GM10248 (cell line): ENCODE data around the gene MFNG.

Experiments
- CTCF ChIA-PET: fragments of 300-600 bp; sonication (Branson Sonifier 250); formaldehyde crosslinking; extraction: SDS; loops from one replicate; lab custom pipeline; 2021; ENCODE audit warnings: antibody characterized with exemption; lab: Yijun Ruan, JAX
- POLR2A ChIA-PET: fragments of 350-650 bp; sonication (Branson Sonifier 250); formaldehyde crosslinking; extraction: SDS; loops from one replicate; lab custom pipeline; 2020; ENCODE audit warnings: antibody characterized with exemption; lab: Yijun Ruan, JAX
- DNase-seq: peaks from one replicate; pipeline ENCODE4 v3.0.0; 2012; ENCODE audit errors: extremely low spot score
- CTCF ChIP-seq: IDR thresholded peaks from 2 replicates; pipeline ENCODE4 v1.5.1; 2012; ENCODE audit warnings: mild to moderate bottlenecking, low read depth; ENCODE audit errors: extremely low read depth, missing control alignments, control extremely low read depth

The MFNG gene

GRCh38 chr22:37519268-37520195 is 33.3 kb upstream of the MFNG start, which contains the start of gene CARD10:
TSS of gene CARD10 (minus strand) at chr22:37519415. CDS start at chr22:37519200, 215 bp downstream.
- no peak for TF ChIP-seq CTCF
- DNase-seq, result no peak
- CTCF ChIA-PET, result interaction anchor here (0.9 to 1.4 kb wide), 2 partner anchors 13 to 25 kb away, joined by 3 to 4 read pairs; no protein-coding TSS in a partner anchor
- POLR2A ChIA-PET, result no interaction called here

DNA sequence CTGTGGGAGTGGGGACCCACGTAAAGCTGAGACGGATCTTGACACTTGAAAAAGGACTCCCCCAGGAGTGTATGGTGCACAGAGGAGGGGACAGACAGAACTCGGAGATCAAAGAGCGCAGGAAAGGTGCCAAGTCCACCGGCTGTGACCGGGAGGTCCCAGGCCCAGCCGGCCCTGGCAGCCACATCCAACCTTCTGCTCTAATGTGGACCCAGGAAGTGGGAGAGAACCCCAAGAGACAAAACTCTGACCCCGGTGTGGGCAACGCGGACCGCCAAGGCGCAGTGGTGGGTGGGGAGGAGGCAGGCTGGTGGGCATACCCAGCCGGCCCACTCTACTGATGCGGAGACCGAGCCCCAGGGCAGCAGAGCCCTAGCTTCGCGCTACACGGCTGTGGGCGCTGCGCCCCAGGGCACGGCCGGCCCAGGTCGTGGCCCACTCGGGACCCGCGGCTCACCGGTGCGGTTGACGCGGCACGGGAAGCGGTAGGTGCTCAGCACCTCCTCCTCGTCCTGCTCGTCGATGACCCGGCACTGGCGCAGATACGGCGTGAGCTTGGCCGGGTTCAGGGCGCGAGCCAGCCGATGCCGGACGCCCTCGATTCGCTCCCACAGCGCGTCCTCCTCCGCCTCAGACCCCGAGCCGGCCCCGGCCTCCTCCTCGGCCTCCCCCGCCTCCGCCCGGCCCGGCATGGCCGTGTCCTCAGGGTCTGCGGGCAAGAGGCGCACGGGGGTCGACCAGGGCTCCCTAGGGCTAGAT is 32.5 kb upstream of the MFNG start:
- TF ChIP-seq CTCF, result no peak
- DNase-seq, result no peak
- CTCF ChIA-PET, result interaction anchor here (0.8 to 1.4 kb wide), 3 partner anchors 12 to 26 kb away, joined by 3 to 4 read pairs (median 3); no protein-coding TSS in a partner anchor
- POLR2A ChIA-PET, result no interaction called here

DNA sequence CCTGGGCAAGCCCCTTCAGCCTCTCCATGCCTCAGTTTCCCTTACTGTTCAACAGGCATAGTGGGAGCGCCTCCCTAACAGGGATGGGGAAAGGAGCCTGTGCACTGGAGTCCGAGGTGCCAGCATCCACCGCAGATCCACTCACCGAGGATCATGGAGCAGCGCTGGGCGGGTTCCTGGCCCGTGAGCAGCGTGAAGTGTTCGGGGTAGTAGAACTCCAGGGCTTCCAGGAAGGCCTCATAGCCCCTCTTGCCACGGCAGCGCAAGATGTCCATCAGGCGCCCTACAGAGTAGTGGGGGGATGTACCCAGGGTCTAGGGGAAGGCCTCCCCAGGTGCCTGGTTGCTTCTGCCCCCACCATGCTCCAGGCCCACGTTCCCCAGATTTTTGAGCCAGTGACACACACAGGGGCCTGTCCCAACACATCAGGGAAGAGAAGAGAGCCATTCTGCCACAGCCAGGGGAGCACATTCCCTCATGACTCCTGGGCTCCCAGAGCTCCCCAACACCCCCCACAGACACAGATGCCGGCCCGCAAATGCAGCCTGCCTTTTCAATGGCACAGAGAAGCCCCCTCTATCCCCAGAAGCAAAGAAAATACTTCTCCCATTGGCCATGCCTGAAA is 31.8 kb upstream of the MFNG start:
- CTCF ChIA-PET, result interaction anchor here (0.8 to 1.4 kb wide), 3 partner anchors 11 to 26 kb away, joined by 3 to 4 read pairs (median 3); no protein-coding TSS in a partner anchor
- POLR2A ChIA-PET, result no interaction called here
- TF ChIP-seq CTCF, result no peak
- DNase-seq, result no peak

GRCh38 chr22:37516456-37516855 is 30.3 kb upstream of the MFNG start:
- no peak for DNase-seq
- POLR2A ChIA-PET, result no interaction called here
- CTCF ChIA-PET, result interaction anchor here (1.3 to 1.5 kb wide), 2 partner anchors 11 to 30 kb away, joined by 3 to 6 read pairs; partner anchors contain the start of gene MFNG
- no peak for TF ChIP-seq CTCF

DNA sequence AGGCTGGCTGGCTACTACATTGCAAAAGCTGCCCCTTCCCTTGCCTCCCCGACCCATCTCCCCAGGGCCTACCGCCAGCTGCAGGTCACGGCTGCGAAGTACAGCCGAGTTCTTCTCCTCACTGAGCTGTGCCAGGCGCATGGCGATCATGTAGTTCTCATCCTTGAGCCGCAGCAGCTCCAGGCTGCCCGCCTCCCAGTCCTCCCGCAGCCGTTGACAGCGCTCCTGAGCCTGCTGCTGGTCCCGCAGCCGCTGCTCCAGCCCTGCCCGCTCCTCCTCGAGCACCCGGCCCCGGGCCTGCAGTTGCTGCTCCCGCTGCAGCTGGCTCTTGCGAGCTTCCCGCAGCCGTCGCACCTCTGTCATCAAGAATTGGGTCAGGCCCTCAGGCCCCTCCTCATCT is 29.7 kb upstream of the MFNG start:
- TF ChIP-seq CTCF, result no peak
- ChIA-PET CTCF (interaction anchor here (1.3 to 1.5 kb wide), 2 partner anchors 12 to 29 kb away, joined by 3 to 6 read pairs; partner anchors contain the start of gene MFNG), POLR2A (no interaction called here)
- no peak for DNase-seq
